Measurements from ENCODE around the gene E4F1. TPM values are rescaled to one million over a fixed set of nuclear protein-coding genes. Genes with fewer than 3 reads are reported as not detected.

E4F1 gene
- total and polyA plus RNA-seq, 2 donors (not counting 3 experiments of a cell fraction or from before 2014, with no cell fraction given): 28.6 to 32.7 TPM

- H3K36me3 ChIP-seq (ENCODE audit: control insufficient read depth in 2 of 2, extremely low read depth in 1 of 2, insufficient read depth in 2 of 2, low read length in 2 of 2): peaks cover 0 to 2% of the 10 kb centered on the region in 2 experiments
- H3K27me3 ChIP-seq (ENCODE audit: control insufficient read depth in 2 of 2, insufficient read depth in 2 of 2, low read length in 2 of 2): no peaks in the 10 kb centered on the region
- H3K27ac ChIP-seq (ENCODE audit: insufficient read depth, low read depth, low read length): no peak overlapping the region
- BruUV-seq (replicated peaks): no TSS peak
- H3K79me2 ChIP-seq (ENCODE audit: control insufficient read depth, insufficient read depth, low read length): peaks cover 27% of the 10 kb centered on the region
- ChIA-PET CTCF (interaction anchor here (1.2 kb wide), 1 partner anchor 18 kb away, joined by 4 read pairs; the partner anchor contains the start of gene ECI1), POLR2A (no interaction called here)
- peaks cover 9% of the 10 kb centered on the region for H3K4me1 ChIP-seq (ENCODE audit: control insufficient read depth, extremely low read depth, insufficient read depth, low read length)
- no peak overlapping the region for H3K9ac ChIP-seq (replicated peaks; ENCODE audit: extremely low read depth, insufficient read depth, low read length)
- dilution Hi-C loops (cut with MboI; ENCODE audit: extremely low pct_ligation_motif_present, low sequenced_read_pairs) (no loop called here), intact Hi-C loops (cut with micrococcal nuclease) (no loop called here)
- FAIRE-seq (no peak), DNase-seq (ENCODE audit: low read depth, low spot score) (no peak)
- no peak overlapping the region for H3K4me2 ChIP-seq (ENCODE audit: insufficient read depth, low read length)
- no peak overlapping the region for H3K4me3 ChIP-seq (replicated peaks in 1 of 3; ENCODE audit: insufficient read depth in 1 of 3, low read depth in 1 of 3, low read length in 3 of 3)
- TF ChIP-seq CTCF (IDR thresholded peaks at IDR 0.05; ENCODE audit: extremely low read depth in 1 of 2, insufficient read depth in 1 of 2, low read depth in 1 of 2, low read length in 2 of 2) (no peak), MYC (IDR thresholded peaks at IDR 0.05; ENCODE audit: low read depth, low read length) (no peak), GATA2 (IDR thresholded peaks at IDR 0.05; ENCODE audit: insufficient read depth, insufficient read length, low read depth, low read length) (no peak), FOS (IDR thresholded peaks at IDR 0.05; ENCODE audit: borderline replicate concordance, insufficient read depth, low read length) (no peak), EZH2 (IDR thresholded peaks at IDR 0.05; ENCODE audit: borderline replicate concordance, low read depth, low read length, severe bottlenecking) (no peak), JUN (IDR thresholded peaks at IDR 0.05; ENCODE audit: borderline replicate concordance, insufficient read depth, insufficient read length, low read depth) (no peak), POLR2AphosphoS5 (IDR thresholded peaks at IDR 0.05; ENCODE audit: insufficient read depth, low read depth, low read length) (no peak), POLR2A (IDR thresholded peaks at IDR 0.05; ENCODE audit: low read depth, low read length) (no peak), MAX (IDR thresholded peaks at IDR 0.05; ENCODE audit: insufficient read depth, insufficient read length) (no peak)
- no peak overlapping the region for H2AFZ ChIP-seq (ENCODE audit: low read depth, low read length)
- no peaks in the 10 kb centered on the region for H3K9me3 ChIP-seq (replicated peaks; ENCODE audit: control insufficient read depth, insufficient read depth, low read length)
- peaks cover 3% of the 10 kb centered on the region for H4K20me1 ChIP-seq (replicated peaks; ENCODE audit: control insufficient read depth, extremely low read depth, insufficient read depth, low read length)
- H3K9me1 ChIP-seq (replicated peaks; ENCODE audit: control insufficient read depth, extremely low read depth, insufficient read depth, low read length): no peaks in the 10 kb centered on the region
These were observed 46.7 kb downstream of the E4F1 start for GRCh38 chr16:2270070-2270462.

Measured in endothelial cell of umbilical vein (primary cell).